ENCODE measurements around the gene SH2D1A. TPM values are rescaled to one million over a fixed set of nuclear protein-coding genes. Genes with fewer than 3 reads are reported as not detected.
"Not testable (repeated sequence)": the region's sequence is repeated elsewhere in the genome, so short reads cannot be mapped to it uniquely, and the experiment has no call there.

SH2D1A gene
- total RNA-seq, 1 experiment from 2014 or later, result not detected

DNA sequence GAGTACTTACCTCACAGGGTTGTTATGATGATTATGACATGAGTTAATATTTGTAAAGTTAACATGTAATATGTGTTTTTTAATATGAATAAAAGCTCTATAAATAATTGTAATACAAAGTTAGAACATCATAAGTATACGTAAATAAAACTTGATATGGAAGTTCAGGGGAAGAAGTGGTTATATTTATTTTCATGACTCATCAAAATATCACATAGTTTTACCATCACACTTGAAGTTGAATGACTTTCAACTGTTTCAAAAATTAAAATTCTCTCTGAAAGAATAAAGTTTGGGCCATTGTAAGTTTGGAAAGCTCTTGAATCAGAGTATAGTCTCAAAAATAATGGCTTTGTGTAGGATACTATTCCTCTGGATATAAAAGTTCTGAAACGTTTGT is 8.3 kb downstream of the SH2D1A start:
- DNase-seq (ENCODE audit: low read depth), result no peak

DNA sequence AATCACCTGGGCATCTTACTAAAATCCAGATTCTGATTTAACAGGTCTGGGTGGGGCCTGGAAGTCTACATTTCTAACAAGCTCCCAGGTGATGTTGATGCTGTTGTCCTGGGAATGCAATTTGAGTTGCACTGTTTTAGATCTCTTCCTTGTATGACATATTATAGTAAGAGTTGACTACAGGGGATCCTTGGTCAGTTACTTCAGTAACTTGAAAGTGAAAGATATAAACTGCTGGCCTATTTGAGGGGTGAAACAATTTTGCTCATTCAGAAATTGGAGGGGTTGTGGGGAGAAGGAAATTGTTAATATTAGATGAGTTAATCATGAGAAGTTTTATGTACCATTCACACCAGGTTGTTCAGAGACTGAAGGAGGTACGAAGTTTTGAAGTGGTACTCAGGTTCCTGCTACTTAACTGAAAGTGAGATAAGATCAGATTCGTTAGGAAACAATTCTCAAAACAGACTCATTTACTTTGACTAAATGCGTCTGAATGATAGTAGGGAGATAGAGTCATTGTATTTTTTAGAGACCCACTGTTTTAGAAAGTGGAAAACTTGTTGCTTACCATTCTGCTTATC is 12.5 kb downstream of the SH2D1A start:
- no peak for DNase-seq (ENCODE audit: low read depth)

GRCh38 chrX:124362072-124362471 is 15.7 kb downstream of the SH2D1A start:
- DNase-seq (ENCODE audit: low read depth), result no peak

DNA sequence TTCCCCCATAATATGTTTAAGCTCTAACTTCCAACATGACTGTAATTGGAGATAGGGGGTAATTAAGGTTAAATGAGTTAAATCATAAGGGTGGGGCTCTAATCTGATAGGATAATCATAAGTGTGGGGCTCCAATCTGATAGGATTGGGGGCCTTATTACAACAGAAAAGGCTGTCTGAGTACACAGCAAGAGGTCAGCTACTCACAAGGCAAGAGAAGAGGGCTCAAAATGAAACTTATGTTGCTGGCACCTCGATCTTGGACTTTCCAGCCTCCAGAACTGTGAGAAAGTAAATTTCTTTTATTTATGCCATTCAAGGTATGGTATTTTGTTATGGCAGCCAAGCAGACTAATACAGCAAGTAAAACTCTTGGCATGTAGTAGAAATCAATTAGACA is 16.4 kb downstream of the SH2D1A start:
- DNase-seq (ENCODE audit: low read depth), result no peak

DNA sequence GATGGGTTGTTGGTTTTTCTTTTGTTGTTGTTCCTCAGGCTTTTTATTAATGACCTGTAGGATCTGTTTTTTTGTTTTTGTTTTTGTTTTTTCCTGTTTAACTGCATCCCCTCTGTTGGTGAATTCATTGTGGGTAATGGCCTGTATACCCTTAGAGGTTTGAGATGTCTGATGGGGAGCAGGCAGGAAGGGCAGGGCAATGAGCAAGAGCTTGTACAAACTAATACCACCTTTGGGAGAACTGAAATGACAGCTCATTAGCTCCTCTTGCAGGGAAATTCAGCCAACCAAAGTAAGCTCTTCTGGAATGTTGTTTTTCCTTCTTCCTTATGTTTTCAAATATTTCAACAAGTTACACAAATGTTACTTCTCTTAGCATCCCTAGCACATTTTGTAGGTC is 23.4 kb downstream of the SH2D1A start:
- DNase-seq (ENCODE audit: low read depth), result no peak

GRCh38 chrX:124373348-124373747 is 27.0 kb downstream of the SH2D1A start:
- DNase-seq (ENCODE audit: low read depth), result no peak

- DNase-seq (ENCODE audit: low read depth), result no peak
These were observed 32.3 kb downstream of the SH2D1A start for GRCh38 chrX:124378643-124379042.

DNA sequence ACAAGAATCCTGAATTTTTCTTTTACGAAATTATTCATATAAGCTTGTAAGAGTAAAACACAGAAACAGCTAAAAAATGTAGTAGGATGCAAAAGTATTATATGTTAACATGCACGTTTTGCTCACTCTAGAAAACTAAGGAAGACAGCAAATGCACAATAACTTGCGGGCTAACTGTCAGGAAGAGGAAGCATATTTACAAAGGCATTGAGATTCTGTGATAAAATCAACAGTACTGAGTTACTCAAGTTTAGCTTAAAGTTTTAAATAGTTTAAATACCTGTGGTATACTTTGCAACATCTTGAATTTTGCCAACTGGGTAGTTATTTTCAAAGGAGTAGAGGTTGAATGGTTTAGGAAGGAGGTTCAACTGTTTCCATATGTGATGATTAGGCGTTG is 37.0 kb downstream of the SH2D1A start:
- no peak for DNase-seq (ENCODE audit: low read depth)

DNA sequence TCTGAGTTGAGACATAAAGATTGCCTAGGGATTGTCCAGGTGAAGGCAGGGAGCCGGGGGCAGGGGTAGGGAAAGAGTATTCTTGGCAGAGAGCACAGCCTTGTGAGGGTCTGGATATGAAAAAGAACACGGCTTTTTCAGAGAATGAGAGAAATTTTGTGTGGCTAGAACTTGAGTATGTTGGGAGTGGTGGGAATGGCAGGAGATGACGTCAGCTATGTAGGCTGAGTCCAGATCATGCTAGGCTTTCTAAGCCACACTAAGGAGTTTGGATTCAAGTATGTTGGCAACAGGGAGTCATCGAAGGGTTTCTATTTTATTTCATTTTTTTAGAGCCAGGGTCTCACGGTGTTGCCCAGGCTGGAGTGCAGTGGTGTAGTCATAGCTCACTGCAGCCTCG is 40.0 kb downstream of the SH2D1A start:
- no peak for DNase-seq (ENCODE audit: low read depth)

GRCh38 chrX:124388562-124388961 is 42.2 kb downstream of the SH2D1A start:
- DNase-seq (ENCODE audit: low read depth), result peak; percentile 32

- DNase-seq (ENCODE audit: low read depth), result no peak
These were observed 46.4 kb downstream of the SH2D1A start for GRCh38 chrX:124392794-124393193.

DNA sequence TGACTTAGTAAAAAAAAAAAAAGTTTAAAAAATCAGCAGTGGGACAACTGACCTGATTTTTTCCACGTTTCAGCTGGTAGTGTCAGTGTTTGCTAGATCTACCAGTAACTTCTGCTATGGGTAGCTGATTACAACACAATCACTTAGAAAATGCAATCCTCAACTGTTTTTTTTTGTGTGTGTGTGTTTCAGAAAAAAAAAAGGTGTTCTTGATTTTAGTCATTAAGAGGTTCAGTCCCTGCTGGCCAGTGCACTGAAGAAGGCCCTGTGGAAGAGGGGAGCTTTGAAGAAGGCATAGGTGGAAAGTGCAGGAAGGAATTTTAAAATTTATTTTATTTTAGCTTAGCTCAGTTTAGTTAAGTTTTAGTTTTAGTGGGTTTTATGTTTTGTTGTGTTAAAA is 46.9 kb downstream of the SH2D1A start:
- DNase-seq (ENCODE audit: low read depth), result no peak

DNA sequence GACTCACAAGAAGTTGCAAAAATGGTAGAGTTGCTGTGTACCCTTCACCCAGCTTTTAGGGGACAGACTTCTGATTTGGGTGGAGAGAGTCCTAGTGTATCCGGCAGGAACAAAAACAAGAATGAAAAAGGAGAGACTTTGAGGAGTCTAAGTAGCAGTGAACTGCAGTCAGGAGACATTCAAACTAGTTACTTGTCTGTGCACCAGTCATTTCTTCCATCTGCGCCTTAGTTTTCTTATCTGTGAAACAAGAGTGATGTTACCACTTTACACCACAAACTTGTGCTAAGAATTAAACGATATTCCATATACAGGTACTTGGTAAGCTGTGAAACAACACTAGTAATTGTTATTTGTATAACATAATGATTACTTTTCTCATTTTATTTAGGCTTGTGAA is 47.3 kb downstream of the SH2D1A start:
- no peak for DNase-seq (ENCODE audit: low read depth)

DNA sequence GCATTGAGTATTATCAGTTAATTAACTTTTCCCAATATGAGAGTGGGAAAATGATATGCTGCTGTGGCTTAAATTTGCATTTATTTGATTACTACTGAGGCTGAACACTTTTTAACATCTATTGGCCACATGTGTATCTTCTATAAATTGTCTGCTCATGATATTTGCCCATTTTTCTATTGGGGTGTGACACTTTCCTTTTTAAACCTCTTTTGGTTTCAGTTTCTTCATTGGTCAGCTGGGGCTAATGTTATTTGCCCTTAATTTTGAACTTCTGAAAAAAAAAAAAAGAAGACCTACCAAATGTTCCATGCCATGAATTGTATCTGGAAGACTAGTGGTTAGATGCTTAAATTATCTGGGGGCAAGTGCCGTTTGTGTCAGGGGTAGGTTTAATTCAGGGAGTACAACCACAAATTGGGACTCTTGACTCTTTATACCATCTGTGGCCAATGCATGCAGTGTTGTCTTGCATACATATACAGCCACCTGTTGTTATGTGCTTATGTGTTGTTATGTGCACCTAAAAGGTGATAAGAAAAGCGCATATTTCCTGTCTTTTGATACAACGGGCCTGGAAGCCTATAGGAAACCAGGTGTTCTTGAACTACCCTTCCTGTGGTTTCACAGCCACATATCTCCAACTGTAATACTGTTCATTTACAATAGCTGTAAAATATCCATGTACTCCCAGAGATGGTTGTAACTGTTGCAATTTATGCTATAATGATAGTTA is 49.0 kb downstream of the SH2D1A start:
- DNase-seq (ENCODE audit: low read depth), result no peak

DNA sequence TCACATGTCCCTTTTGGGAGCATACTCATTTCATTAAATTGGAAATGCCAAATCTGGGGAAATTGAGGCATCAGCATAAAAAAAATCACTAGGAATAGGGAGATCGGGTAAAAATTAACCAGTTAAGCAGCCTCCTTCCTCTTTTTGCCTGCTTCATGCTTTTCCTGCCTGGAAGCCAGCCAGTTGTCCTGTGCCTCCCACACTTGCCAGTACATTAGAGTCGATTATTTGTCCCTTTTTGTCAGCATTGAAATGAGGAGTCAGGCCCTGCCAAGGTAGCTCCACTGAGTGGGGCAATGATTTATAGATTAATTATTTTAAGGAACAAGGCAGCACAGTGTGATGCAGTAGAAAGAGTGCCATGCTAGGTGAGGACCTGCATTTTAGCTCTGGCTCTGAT is 55.3 kb downstream of the SH2D1A start:
- no peak for DNase-seq (ENCODE audit: low read depth)

DNA sequence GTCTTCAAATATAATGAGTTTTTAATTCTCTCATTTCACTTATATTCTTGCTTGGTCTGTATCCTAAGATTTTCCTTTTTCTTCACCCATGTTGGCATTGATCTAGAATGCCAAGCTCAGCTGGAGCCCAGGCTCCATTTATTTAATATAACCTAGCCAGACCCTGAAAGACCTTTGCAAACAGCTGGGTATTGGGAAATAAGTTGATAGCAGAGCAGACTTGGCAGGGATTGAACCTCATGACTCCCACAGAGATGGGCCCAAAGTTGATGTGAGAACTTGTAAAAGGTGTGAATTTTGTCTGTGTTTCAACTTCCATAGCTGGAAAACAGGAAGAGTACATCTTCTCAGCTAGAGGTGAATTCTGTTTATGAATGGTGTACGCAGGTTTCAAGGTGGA is 59.5 kb downstream of the SH2D1A start:
- DNase-seq (ENCODE audit: low read depth), result no peak

GRCh38 chrX:124406294-124407014 is 60.1 kb downstream of the SH2D1A start:
- DNase-seq (ENCODE audit: low read depth), result peak; percentile 57

- no peak for DNase-seq (ENCODE audit: low read depth)
These were observed 60.9 kb downstream of the SH2D1A start for GRCh38 chrX:124407226-124407625.

GRCh38 chrX:124408380-124408779 is 62.0 kb downstream of the SH2D1A start:
- not testable (repeated sequence) for DNase-seq (ENCODE audit: low read depth)

DNA sequence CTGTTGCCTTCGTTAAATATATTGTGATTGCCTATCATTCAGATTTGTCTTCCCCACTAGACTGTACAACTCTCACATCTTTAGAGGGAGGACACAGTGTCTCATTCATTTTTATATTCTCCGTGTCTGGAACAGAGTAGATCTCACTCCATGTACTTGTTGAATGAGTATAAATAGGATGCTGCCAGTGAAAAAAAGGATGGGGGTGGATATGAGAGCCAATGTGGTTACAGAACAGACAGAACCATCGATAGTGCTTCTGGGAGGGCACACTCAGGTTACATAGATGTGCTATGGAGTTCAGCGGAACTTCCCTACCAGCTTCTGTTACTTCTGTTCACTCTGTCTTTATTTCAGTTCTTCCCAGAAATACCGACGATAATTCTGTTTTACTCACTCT is 66.9 kb downstream of the SH2D1A start:
- DNase-seq (ENCODE audit: low read depth), result no peak

GRCh38 chrX:124414281-124414680 is 67.9 kb downstream of the SH2D1A start:
- DNase-seq (ENCODE audit: low read depth), result no peak

DNA sequence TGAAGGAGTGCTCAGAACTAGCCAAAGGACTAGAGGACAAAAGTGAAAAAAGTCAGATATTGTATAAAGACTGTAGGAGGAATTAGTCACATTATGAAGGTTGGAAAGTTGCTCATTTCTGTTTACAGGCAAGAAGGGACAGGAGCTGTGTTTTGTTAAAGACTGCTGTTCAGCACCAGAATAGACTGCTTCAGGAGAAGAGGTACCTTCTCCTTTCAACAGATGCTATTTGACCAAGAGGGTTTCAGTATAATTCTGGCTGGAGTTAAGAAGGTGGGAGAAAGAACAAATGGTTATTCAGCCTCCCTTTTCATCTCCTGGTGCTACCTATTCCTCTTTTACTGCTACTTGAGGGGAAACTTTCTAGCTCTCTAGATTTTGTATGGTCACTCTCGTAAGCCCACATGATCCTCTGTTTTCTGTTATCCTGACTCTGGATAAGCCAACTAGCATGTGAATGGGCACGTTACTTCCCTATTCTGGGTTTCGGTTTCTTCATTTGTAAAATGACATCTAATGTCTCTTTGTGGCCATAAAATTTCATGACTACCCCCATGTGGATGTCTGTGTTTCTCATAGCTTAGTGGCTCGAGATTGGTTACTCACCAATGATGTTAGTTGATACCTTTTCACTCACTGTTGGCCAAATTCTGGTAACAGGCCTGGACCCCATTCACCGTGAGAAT is 68.9 kb downstream of the SH2D1A start:
- DNase-seq (ENCODE audit: low read depth), result no peak
